HEK293T (cell line): ENCODE measurements around the gene HOXD10.

Experiments
- FOXM1 ChIP-seq: fragments of 450-650 bp; IDR thresholded peaks from 2 replicates; pipeline ENCODE4 v1.6.1; 2017; ENCODE audit warnings: mild to moderate bottlenecking, borderline replicate concordance
- SP1 ChIP-seq: fragments of 450-650 bp; IDR thresholded peaks from 2 replicates; pipeline ENCODE4 v1.6.1; 2017

DNA sequence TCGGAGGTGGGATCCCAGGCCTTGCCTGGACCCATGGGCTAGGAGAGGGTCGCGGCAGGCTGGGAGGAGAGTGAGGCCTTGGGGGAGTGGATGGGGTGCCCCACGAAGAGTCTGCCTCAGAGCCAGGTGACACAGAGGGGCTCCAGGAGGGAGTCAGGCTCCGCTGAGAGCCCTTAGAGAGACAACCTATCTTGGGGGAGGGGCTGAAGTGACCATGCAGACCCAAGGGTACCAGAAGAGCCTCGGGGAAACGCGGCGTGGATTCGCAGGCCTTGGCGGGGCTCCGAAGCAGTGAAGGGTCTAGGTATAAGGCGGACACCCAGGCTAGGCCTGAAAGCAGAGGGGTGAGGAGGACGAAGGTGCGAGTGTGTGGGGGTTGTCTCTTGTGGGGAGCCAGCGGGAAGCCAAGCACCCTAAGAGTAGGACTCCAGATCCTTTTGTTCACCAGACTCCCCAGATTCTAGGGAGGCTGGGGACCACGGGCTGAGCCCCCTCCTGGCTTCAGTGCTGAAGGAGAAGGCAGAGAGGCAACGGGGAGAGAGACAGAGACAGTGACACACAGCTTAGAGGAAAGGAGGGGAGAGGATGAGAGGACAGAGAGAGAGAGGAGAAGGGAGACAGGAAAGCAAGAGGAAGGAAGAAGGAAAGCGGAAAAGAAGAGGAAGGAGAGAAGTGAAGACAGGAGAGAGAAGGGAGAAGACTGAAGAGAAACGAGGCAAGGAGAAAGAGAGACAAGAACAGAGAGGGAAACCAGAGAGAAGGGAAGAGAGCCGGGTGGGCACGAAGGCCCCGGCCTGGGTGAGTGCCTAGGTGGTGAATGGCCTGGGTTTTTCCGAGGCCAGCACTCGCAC, 10.6 kb upstream of the HOXD10 start:
- TF ChIP-seq FOXM1 (no peak), SP1 (no peak)
